DMS53 treated with DMSO at 0.1 percent for 48 hours (cell line): ENCODE results near the gene SUFU.

ENCODE experiments used
- DNase-seq: peaks from one replicate; lab custom pipeline; 2025; ENCODE audit not compliant: unreplicated experiment; lab: John Stamatoyannopoulos, UW

The SUFU gene

GRCh38 chr10:102682416-102682815 lies 178.6 kb downstream of the SUFU start:
- no peak for DNase-seq

- DNase-seq: no peak
Measured at GRCh38 chr10:102682981-102683380, 179.2 kb downstream of the SUFU start.
